Loucy (cell line): ENCODE results near the gene NONO.

Experiments
- EZH2phosphoT487 ChIP-seq: fragments of 200-600 bp; IDR thresholded peaks from 2 replicates; pipeline ENCODE4 v1.6.1; 2018; ENCODE audit warnings: antibody characterized with exemption, mild to moderate bottlenecking, moderate library complexity, borderline replicate concordance
- TF ChIP-seq, protein P1 (sequence below): fragments of 200-600 bp; sonication (generic); conservative IDR thresholded peaks from 2 replicates; pipeline ENCODE4 v1.5.1; 2014; ENCODE audit warnings: mild to moderate bottlenecking, antibody characterized with exemption, low read length

DNA sequence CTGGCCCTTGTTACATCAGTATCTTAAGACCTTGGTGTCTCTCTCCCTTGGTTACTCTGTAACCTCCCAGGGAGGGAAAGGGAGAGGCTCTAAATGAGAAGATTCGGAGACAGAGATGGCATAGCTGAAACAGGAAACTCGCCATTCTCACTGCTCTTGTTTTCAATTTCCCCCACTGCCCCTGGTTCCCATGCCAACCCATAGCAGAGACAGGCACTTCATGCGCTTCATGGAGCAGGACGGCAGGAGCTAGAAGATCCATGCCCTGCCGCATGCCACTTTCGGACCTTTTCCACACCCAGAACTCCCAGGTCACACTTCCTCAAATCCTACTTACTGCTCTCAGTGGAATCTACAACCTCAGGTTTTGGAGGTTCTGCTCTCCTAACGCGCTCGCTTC lies 32.6 kb upstream of the NONO start:
- TF ChIP-seq, protein P1, sequence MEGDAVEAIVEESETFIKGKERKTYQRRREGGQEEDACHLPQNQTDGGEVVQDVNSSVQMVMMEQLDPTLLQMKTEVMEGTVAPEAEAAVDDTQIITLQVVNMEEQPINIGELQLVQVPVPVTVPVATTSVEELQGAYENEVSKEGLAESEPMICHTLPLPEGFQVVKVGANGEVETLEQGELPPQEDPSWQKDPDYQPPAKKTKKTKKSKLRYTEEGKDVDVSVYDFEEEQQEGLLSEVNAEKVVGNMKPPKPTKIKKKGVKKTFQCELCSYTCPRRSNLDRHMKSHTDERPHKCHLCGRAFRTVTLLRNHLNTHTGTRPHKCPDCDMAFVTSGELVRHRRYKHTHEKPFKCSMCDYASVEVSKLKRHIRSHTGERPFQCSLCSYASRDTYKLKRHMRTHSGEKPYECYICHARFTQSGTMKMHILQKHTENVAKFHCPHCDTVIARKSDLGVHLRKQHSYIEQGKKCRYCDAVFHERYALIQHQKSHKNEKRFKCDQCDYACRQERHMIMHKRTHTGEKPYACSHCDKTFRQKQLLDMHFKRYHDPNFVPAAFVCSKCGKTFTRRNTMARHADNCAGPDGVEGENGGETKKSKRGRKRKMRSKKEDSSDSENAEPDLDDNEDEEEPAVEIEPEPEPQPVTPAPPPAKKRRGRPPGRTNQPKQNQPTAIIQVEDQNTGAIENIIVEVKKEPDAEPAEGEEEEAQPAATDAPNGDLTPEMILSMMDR, result no peak
- TF ChIP-seq EZH2phosphoT487, result no peak
